ENCODE data around the gene ABHD12B. TPM values are rescaled to one million over a fixed set of nuclear protein-coding genes. Genes with fewer than 3 reads are reported as not detected.

Gene ABHD12B
- total and polyA plus RNA-seq, 2 experiments from 2014 or later = 9.0 to 52.8 TPM

DNA sequence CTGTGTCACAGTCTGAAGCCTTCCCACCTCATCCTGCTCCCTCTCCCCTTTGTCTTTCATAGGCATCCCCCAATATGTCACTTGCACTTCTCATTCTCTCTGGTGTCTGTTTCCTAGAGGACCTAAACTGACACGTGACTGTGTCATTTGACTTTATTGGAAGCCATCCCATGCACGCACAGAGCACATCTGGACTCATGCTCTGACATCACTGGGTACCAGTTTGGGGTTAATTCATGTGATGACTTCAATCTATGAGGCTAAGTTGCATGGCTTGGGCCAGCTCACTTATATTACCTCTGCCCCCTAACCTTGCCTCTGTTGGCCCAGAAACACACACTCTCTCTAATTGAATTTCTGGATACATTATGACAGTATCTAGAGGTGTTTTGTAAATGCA lies 51.0 kb downstream of the ABHD12B start (continued):
- TF ChIP-seq, protein P1, sequence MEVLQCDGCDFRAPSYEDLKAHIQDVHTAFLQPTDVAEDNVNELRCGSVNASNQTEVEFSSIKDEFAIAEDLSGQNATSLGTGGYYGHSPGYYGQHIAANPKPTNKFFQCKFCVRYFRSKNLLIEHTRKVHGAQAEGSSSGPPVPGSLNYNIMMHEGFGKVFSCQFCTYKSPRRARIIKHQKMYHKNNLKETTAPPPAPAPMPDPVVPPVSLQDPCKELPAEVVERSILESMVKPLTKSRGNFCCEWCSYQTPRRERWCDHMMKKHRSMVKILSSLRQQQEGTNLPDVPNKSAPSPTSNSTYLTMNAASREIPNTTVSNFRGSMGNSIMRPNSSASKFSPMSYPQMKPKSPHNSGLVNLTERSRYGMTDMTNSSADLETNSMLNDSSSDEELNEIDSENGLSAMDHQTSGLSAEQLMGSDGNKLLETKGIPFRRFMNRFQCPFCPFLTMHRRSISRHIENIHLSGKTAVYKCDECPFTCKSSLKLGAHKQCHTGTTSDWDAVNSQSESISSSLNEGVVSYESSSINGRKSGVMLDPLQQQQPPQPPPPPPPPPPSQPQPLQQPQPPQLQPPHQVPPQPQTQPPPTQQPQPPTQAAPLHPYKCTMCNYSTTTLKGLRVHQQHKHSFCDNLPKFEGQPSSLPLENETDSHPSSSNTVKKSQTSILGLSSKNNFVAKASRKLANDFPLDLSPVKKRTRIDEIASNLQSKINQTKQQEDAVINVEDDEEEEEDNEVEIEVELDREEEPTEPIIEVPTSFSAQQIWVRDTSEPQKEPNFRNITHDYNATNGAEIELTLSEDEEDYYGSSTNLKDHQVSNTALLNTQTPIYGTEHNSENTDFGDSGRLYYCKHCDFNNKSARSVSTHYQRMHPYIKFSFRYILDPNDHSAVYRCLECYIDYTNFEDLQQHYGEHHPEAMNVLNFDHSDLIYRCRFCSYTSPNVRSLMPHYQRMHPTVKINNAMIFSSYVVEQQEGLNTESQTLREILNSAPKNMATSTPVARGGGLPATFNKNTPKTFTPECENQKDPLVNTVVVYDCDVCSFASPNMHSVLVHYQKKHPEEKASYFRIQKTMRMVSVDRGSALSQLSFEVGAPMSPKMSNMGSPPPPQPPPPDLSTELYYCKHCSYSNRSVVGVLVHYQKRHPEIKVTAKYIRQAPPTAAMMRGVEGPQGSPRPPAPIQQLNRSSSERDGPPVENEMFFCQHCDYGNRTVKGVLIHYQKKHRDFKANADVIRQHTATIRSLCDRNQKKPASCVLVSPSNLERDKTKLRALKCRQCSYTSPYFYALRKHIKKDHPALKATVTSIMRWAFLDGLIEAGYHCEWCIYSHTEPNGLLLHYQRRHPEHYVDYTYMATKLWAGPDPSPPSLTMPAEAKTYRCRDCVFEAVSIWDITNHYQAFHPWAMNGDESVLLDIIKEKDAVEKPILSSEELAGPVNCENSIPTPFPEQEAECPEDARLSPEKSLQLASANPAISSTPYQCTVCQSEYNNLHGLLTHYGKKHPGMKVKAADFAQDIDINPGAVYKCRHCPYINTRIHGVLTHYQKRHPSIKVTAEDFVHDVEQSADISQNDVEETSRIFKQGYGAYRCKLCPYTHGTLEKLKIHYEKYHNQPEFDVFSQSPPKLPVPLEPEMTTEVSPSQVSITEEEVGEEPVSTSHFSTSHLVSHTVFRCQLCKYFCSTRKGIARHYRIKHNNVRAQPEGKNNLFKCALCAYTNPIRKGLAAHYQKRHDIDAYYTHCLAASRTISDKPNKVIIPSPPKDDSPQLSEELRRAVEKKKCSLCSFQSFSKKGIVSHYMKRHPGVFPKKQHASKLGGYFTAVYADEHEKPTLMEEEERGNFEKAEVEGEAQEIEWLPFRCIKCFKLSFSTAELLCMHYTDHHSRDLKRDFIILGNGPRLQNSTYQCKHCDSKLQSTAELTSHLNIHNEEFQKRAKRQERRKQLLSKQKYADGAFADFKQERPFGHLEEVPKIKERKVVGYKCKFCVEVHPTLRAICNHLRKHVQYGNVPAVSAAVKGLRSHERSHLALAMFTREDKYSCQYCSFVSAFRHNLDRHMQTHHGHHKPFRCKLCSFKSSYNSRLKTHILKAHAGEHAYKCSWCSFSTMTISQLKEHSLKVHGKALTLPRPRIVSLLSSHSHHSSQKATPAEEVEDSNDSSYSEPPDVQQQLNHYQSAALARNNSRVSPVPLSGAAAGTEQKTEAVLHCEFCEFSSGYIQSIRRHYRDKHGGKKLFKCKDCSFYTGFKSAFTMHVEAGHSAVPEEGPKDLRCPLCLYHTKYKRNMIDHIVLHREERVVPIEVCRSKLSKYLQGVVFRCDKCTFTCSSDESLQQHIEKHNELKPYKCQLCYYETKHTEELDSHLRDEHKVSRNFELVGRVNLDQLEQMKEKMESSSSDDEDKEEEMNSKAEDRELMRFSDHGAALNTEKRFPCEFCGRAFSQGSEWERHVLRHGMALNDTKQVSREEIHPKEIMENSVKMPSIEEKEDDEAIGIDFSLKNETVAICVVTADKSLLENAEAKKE (CRISPR knock-in tag; IDR thresholded peaks at IDR 0.05) = no peak

DNA sequence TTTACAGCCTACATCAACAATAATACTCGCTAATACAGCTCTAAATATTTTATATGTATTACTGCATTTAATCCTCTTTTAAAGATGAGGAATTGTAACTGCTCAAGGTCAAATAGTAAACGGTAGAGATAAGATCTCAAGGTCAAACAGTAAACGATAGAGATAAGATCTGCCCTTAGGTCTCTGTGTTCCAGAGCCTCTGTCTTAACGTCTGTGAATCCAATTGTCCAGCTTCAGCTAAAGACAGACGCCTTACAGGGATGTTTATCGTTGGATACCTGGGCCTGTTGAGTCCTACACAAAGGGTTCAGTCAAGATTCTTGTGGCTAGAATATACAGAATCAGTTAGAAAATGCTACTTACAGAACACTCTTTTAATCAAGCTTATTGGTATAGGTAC lies 52.4 kb downstream of the ABHD12B start:
- Histone ChIP-seq H3K27ac (ENCODE audit: low read depth) (no peak overlapping the region), H3K4me3 (no peak overlapping the region), H3K36me3 (ENCODE audit: insufficient read depth) (peaks cover 11% of the 10 kb centered on the region), H3K79me2 (replicated peaks; ENCODE audit: insufficient read depth) (no peaks in the 10 kb centered on the region), H3F3A (replicated peaks; ENCODE audit: low read depth) (no peaks in the 10 kb centered on the region), H3K4me2 (no peak overlapping the region), H3K9me2 (ENCODE audit: insufficient read depth) (no peaks in the 10 kb centered on the region), H4K20me1 (replicated peaks; ENCODE audit: insufficient read depth) (no peaks in the 10 kb centered on the region), H2AFZ (no peak overlapping the region), H3K27me3 (ENCODE audit: insufficient read depth) (no peaks in the 10 kb centered on the region), H3K4me1 (ENCODE audit: insufficient read depth) (peaks cover 17% of the 10 kb centered on the region; the same call in 1 of the 2 replicates)
- peaks cover 16% of the 10 kb centered on the region for H3K4me1 Mint-ChIP-seq
- no peak for DNase-seq (ENCODE audit: low spot score)
- H3K27ac Mint-ChIP-seq = no peak overlapping the region
- TF ChIP-seq, protein P1 (CRISPR knock-in tag; IDR thresholded peaks at IDR 0.05) = no peak
- TF ChIP-seq EZH2phosphoT487 (IDR thresholded peaks at IDR 0.05; ENCODE audit: unreplicated experiment) (no peak), ZNF331 (CRISPR knock-in tag; IDR thresholded peaks at IDR 0.05; ENCODE audit: low read depth) (no peak), STAT1 (IDR thresholded peaks at IDR 0.05; ENCODE audit: unreplicated experiment) (no peak), NANOG (IDR thresholded peaks at IDR 0.05; ENCODE audit: borderline replicate concordance) (no peak), ZNF114 (CRISPR knock-in tag; IDR thresholded peaks at IDR 0.05) (no peak), JUNB (IDR thresholded peaks at IDR 0.05; ENCODE audit: unreplicated experiment) (no peak)
- peaks cover 3% of the 10 kb centered on the region for H3K27me3 Mint-ChIP-seq (ENCODE audit: insufficient read depth, low read depth, poor library complexity)
- no peak for ATAC-seq
- H3K9me3 Mint-ChIP-seq = no peaks in the 10 kb centered on the region
- no peak overlapping the region for H3K4me3 Mint-ChIP-seq
- H3K36me3 Mint-ChIP-seq (ENCODE audit: low read depth) = peaks cover 23% of the 10 kb centered on the region

All from GM23338 (cell line).